Colonic mucosa (tissue), 4 donors: ENCODE measurements around the gene FXR1. TPM values are rescaled to one million over a fixed set of nuclear protein-coding genes. Genes with fewer than 3 reads are reported as not detected.

ENCODE experiments used
- DNase-seq: peaks from one replicate; pipeline ENCODE4 v3.0.0-alpha.2; 2020
- H3K27ac ChIP-seq: fragments of 200-600 bp; one replicate; pipeline ENCODE4 v1.8.0; 2021
- H3K27me3 ChIP-seq: fragments of 200-600 bp; one replicate; pipeline ENCODE4 v1.8.0; 2021
- H3K36me3 ChIP-seq: fragments of 200-600 bp; one replicate; pipeline ENCODE4 v1.8.0; 2021
- H3K4me1 ChIP-seq: fragments of 200-600 bp; one replicate; pipeline ENCODE4 v1.8.0; 2021; ENCODE audit warnings: mild to moderate bottlenecking
- H3K4me3 ChIP-seq: fragments of 200-600 bp; one replicate; pipeline ENCODE4 v1.8.0; 2021
- H3K9ac ChIP-seq, 2 donors: one replicate each; pipeline ENCODE4 v1.7.0; 2013; ENCODE audit warnings: control low read depth in 2 of 2, low read depth in 2 of 2, low read length in 2 of 2
- H3K9me3 ChIP-seq: fragments of 200-600 bp; one replicate; pipeline ENCODE4 v1.8.0; 2021
- CTCF ChIP-seq: fragments of 200-600 bp; IDR thresholded peaks from one replicate; pipeline ENCODE4 v1.8.0; 2022; ENCODE audit warnings: antibody characterized with exemption, mild to moderate bottlenecking
- intact Hi-C: fragments of 100-400 bp; cut with DNase I; formaldehyde crosslinking; loops from one replicate; pipeline ENCODE4 v1.14.1; 2022
- total RNA-seq, 2 donors: library from RNA; stranded (reverse); fragmentation: NEBNext Ultra II Directional in 1 of 2; extraction: Animal tissue kit (Norgen Biotek cat#: 25700) in 1 of 2; gene quantifications; one replicate each; pipeline ENCODE4 v1.2.1, GENCODE V29; 2021
- donor health status: healthy.
- donor health status: DM: no; HTN: no; CAD: no.
- donor health status: DM: no; HTN: no; CAD: no.

FXR1 gene
- total RNA-seq, 2 donors from 2014 or later = 74.5 to 80.3 TPM

- no peak for DNase-seq
- Histone ChIP-seq H3K27me3 (no peaks in the 10 kb centered on the region), H3K4me1 (no peaks in the 10 kb centered on the region), H3K4me3 (no peak overlapping the region), H3K27ac (no peak overlapping the region), H3K9me3 (no peaks in the 10 kb centered on the region), H3K9ac (no peak overlapping the region), H3K36me3 (no peaks in the 10 kb centered on the region)
- intact Hi-C loops = no loop called here
- no peak for TF ChIP-seq CTCF
These were observed 31.2 kb upstream of the FXR1 start for GRCh38 chr3:180881065-180881801.

- H3K9ac ChIP-seq = no peak overlapping the region
- no peak overlapping the region for H3K27ac ChIP-seq
- DNase-seq = no peak
- H3K4me1 ChIP-seq = no peaks in the 10 kb centered on the region
- H3K27me3 ChIP-seq = no peaks in the 10 kb centered on the region
- intact Hi-C loops = no loop called here
- no peak overlapping the region for H3K4me3 ChIP-seq
- no peak for TF ChIP-seq CTCF
- no peaks in the 10 kb centered on the region for H3K9me3 ChIP-seq
- H3K36me3 ChIP-seq = no peaks in the 10 kb centered on the region
These were observed 30.4 kb upstream of the FXR1 start for GRCh38 chr3:180882115-180882514.

- TF ChIP-seq CTCF = no peak
- DNase-seq = no peak
- Histone ChIP-seq H3K27me3 (no peaks in the 10 kb centered on the region), H3K9ac (no peak overlapping the region), H3K4me1 (no peaks in the 10 kb centered on the region), H3K27ac (no peak overlapping the region), H3K36me3 (no peaks in the 10 kb centered on the region), H3K9me3 (peaks cover 13% of the 10 kb centered on the region), H3K4me3 (no peak overlapping the region)
- intact Hi-C loops = no loop called here
These were observed 23.4 kb upstream of the FXR1 start for GRCh38 chr3:180888992-180889560.

GRCh38 chr3:180898572-180898971 lies 13.9 kb upstream of the FXR1 start:
- Histone ChIP-seq H3K4me3 (no peak overlapping the region), H3K9me3 (no peaks in the 10 kb centered on the region), H3K27me3 (no peaks in the 10 kb centered on the region), H3K36me3 (no peaks in the 10 kb centered on the region), H3K9ac (no peak overlapping the region), H3K4me1 (no peaks in the 10 kb centered on the region), H3K27ac (no peak overlapping the region)
- no peak for TF ChIP-seq CTCF
- intact Hi-C loops = no loop called here
- no peak for DNase-seq

GRCh38 chr3:180909369-180910127 lies 2.9 kb upstream of the FXR1 start:
- Histone ChIP-seq H3K9ac (no peak overlapping the region), H3K36me3 (no peaks in the 10 kb centered on the region), H3K9me3 (no peaks in the 10 kb centered on the region), H3K27me3 (no peaks in the 10 kb centered on the region), H3K4me3 (no peak overlapping the region), H3K27ac (no peak overlapping the region), H3K4me1 (peaks cover under 1% of the 10 kb centered on the region)
- intact Hi-C loops = no loop called here
- TF ChIP-seq CTCF = no peak
- no peak for DNase-seq
